ENCODE data around the gene CLSTN3.

DNA sequence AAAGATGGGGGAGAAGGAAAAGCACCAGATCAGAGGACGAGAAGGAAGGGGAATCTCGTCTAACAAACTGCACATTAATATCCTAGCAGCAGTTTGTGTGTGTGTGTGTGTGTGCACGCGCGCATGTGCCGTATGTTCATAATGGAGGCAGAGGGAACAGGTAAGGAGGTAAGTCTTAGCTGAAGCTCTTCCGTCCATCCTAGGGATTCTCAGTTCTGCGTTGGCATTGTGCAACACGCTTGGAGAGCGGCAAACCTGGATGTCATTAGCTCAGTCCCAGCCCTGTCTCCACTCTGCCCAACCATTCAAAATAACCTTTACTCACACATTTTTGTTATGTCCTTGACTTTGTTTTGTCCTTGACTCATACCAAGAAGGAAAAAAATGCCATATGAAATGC is 36.3 kb upstream of the CLSTN3 start:
- TF ChIP-seq, protein P1, sequence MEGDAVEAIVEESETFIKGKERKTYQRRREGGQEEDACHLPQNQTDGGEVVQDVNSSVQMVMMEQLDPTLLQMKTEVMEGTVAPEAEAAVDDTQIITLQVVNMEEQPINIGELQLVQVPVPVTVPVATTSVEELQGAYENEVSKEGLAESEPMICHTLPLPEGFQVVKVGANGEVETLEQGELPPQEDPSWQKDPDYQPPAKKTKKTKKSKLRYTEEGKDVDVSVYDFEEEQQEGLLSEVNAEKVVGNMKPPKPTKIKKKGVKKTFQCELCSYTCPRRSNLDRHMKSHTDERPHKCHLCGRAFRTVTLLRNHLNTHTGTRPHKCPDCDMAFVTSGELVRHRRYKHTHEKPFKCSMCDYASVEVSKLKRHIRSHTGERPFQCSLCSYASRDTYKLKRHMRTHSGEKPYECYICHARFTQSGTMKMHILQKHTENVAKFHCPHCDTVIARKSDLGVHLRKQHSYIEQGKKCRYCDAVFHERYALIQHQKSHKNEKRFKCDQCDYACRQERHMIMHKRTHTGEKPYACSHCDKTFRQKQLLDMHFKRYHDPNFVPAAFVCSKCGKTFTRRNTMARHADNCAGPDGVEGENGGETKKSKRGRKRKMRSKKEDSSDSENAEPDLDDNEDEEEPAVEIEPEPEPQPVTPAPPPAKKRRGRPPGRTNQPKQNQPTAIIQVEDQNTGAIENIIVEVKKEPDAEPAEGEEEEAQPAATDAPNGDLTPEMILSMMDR (conservative IDR thresholded peaks at IDR 0.05), result no peak
- TF ChIP-seq EZH2 (IDR thresholded peaks at IDR 0.05; ENCODE audit: low read depth), result no peak
